ENCODE data around the gene PIP5K1B. TPM values are rescaled to one million over a fixed set of nuclear protein-coding genes. Genes with fewer than 3 reads are reported as not detected.

The PIP5K1B gene
- total RNA-seq, 1 experiment from 2014 or later: not detected

GRCh38 chr9:68974431-68974830 is 269.4 kb downstream of the PIP5K1B start:
- CTCF ChIA-PET: no interaction called here
- Histone ChIP-seq H3K36me3 (ENCODE audit: insufficient read depth, low read length, poor library complexity, severe bottlenecking) (no peaks in the 10 kb centered on the region), H3K9me3 (ENCODE audit: low read depth, low read length, poor library complexity, severe bottlenecking) (no peaks in the 10 kb centered on the region), H3K4me3 (ENCODE audit: low read depth, low read length, poor library complexity, severe bottlenecking) (no peak overlapping the region), H3K27ac (ENCODE audit: low read depth, low read length, poor library complexity, severe bottlenecking) (no peak overlapping the region), H3K27me3 (replicated peaks; ENCODE audit: insufficient read depth, low read depth, low read length, poor library complexity) (peaks cover 6% of the 10 kb centered on the region), H3K4me1 (ENCODE audit: insufficient read depth, low read length, poor library complexity, severe bottlenecking) (peaks cover 4% of the 10 kb centered on the region)
- no peak for DNase-seq (ENCODE audit: low spot score)
- no TSS peak for BruUV-seq (replicated peaks)
- TF ChIP-seq, protein P1, sequence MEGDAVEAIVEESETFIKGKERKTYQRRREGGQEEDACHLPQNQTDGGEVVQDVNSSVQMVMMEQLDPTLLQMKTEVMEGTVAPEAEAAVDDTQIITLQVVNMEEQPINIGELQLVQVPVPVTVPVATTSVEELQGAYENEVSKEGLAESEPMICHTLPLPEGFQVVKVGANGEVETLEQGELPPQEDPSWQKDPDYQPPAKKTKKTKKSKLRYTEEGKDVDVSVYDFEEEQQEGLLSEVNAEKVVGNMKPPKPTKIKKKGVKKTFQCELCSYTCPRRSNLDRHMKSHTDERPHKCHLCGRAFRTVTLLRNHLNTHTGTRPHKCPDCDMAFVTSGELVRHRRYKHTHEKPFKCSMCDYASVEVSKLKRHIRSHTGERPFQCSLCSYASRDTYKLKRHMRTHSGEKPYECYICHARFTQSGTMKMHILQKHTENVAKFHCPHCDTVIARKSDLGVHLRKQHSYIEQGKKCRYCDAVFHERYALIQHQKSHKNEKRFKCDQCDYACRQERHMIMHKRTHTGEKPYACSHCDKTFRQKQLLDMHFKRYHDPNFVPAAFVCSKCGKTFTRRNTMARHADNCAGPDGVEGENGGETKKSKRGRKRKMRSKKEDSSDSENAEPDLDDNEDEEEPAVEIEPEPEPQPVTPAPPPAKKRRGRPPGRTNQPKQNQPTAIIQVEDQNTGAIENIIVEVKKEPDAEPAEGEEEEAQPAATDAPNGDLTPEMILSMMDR (conservative IDR thresholded peaks at IDR 0.05; ENCODE audit: low read depth, low read length): no peak
- no peak for TF ChIP-seq EZH2 (IDR thresholded peaks at IDR 0.05; ENCODE audit: borderline replicate concordance, low read depth, low read length, poor library complexity, severe bottlenecking)
- POLR2A ChIA-PET (ENCODE audit: low non-redundant PET): no interaction called here
- intact Hi-C loops (cut with micrococcal nuclease; ENCODE audit: unreplicated experiment): loop anchor here (5.0 kb wide), 1 partner anchor 57 kb away; no protein-coding TSS in a partner anchor

DNA sequence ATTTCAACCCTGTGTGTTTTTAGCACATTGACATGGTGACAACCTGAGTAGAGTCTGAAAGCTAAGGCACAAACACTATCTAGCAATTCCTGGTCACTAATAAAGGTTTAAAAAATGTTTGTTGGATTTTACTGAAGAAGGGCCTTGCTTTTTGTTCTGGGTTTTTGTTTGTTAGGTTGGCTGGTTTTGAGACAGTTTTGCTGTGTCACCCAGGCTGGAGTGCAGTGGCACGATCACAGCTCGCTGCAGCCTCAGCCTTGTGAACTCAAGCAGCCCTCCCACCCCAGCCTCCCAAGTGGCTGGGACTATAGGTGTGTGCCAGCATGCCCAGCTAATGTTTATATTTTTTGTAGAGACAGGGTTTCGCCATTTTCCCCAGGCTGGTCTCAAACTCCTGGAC is 269.9 kb downstream of the PIP5K1B start:
- BruUV-seq (replicated peaks): no TSS peak
- CTCF ChIA-PET: interaction anchor here (0.6 kb wide), 1 partner anchor 447 kb away, joined by 3 read pairs; no protein-coding TSS in a partner anchor
- TF ChIP-seq EZH2 (IDR thresholded peaks at IDR 0.05; ENCODE audit: borderline replicate concordance, low read depth, low read length, poor library complexity, severe bottlenecking): no peak
- TF ChIP-seq, protein P1 (conservative IDR thresholded peaks at IDR 0.05; ENCODE audit: low read depth, low read length): no peak

DNA sequence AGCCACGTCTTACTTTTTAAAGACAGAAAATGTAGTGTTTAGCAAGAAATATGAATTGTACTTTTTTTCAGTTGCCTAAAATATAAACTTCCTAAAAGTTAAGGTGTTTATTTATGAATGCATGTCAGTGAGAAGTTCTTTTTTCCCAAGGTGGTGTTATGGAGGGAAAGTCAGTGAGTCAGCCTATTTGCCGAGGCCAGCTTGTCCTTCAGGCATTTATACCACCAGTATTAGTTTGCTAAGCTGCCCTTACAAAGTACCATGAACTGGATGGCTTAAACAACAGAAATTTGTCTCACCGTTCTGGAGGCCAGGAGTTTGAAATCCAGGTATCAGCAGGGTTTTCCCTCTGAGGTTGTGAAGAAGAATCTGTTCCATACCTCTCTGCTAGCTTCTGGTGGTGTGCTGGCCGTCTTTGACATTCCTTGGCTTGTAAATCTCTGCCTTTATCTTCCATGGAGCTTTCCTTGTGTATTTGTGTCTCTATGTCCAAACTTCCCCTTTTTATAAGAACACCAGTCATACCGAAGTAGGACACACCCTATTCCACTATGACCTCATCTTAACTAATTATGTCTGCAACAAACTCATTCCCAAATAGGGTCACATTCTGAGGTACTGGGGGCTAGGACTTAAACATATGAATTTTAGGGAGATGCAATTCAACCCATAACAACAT is 270.5 kb downstream of the PIP5K1B start:
- BruUV-seq (replicated peaks): no TSS peak
- ChIA-PET POLR2A (ENCODE audit: low non-redundant PET) (no interaction called here), CTCF (interaction anchor here (0.6 kb wide), 1 partner anchor 447 kb away, joined by 3 read pairs; no protein-coding TSS in a partner anchor)
- Histone ChIP-seq H3K27me3 (replicated peaks; ENCODE audit: insufficient read depth, low read depth, low read length, poor library complexity) (peaks cover 6% of the 10 kb centered on the region), H3K9me3 (ENCODE audit: low read depth, low read length, poor library complexity, severe bottlenecking) (no peaks in the 10 kb centered on the region), H3K36me3 (ENCODE audit: insufficient read depth, low read length, poor library complexity, severe bottlenecking) (no peaks in the 10 kb centered on the region), H3K27ac (ENCODE audit: low read depth, low read length, poor library complexity, severe bottlenecking) (no peak overlapping the region), H3K4me1 (ENCODE audit: insufficient read depth, low read length, poor library complexity, severe bottlenecking) (peaks cover 5% of the 10 kb centered on the region), H3K4me3 (ENCODE audit: low read depth, low read length, poor library complexity, severe bottlenecking) (no peak overlapping the region)
- DNase-seq (ENCODE audit: low spot score): no peak
- intact Hi-C loops (cut with micrococcal nuclease; ENCODE audit: unreplicated experiment): no loop called here
- TF ChIP-seq, protein P1 (conservative IDR thresholded peaks at IDR 0.05; ENCODE audit: low read depth, low read length): no peak
- TF ChIP-seq EZH2 (IDR thresholded peaks at IDR 0.05; ENCODE audit: borderline replicate concordance, low read depth, low read length, poor library complexity, severe bottlenecking): no peak

More for the DNA sequence above, 269.9 kb downstream of the PIP5K1B start:
- no peak for DNase-seq (ENCODE audit: low spot score)
- Histone ChIP-seq H3K27ac (ENCODE audit: low read depth, low read length, poor library complexity, severe bottlenecking) (no peak overlapping the region), H3K36me3 (ENCODE audit: insufficient read depth, low read length, poor library complexity, severe bottlenecking) (no peaks in the 10 kb centered on the region), H3K4me3 (ENCODE audit: low read depth, low read length, poor library complexity, severe bottlenecking) (no peak overlapping the region), H3K9me3 (ENCODE audit: low read depth, low read length, poor library complexity, severe bottlenecking) (no peaks in the 10 kb centered on the region), H3K27me3 (replicated peaks; ENCODE audit: insufficient read depth, low read depth, low read length, poor library complexity) (peaks cover 6% of the 10 kb centered on the region), H3K4me1 (ENCODE audit: insufficient read depth, low read length, poor library complexity, severe bottlenecking) (peaks cover 4% of the 10 kb centered on the region)
- POLR2A ChIA-PET (ENCODE audit: low non-redundant PET): no interaction called here
- intact Hi-C loops (cut with micrococcal nuclease; ENCODE audit: unreplicated experiment): loop anchor here (5.0 kb wide), 1 partner anchor 58 kb away; no protein-coding TSS in a partner anchor
